IPS DF 6.9 (cell line): ENCODE results near the gene FAR1.
"Not testable (repeated sequence)": the region's sequence is repeated elsewhere in the genome, so short reads cannot be mapped to it uniquely, and the experiment has no call there.

Experiments used
- DNase-seq: peaks from one replicate; pipeline ENCODE4 v3.0.0-alpha.2; 2013; ENCODE audit warnings: low read depth, low spot score
- H3K27ac ChIP-seq: one replicate; pipeline ENCODE4 v1.5.1; 2013; ENCODE audit warnings: low read length, control low read depth
- H3K27me3 ChIP-seq: 2 replicates; pipeline ENCODE4 v1.6.1; 2013; ENCODE audit warnings: mild to moderate bottlenecking, low read length; ENCODE audit not compliant: control insufficient read depth, insufficient read depth
- H3K36me3 ChIP-seq: 2 replicates; pipeline ENCODE4 v1.6.1; 2013; ENCODE audit warnings: low read length; ENCODE audit not compliant: control insufficient read depth, insufficient read depth
- H3K4me1 ChIP-seq: 2 replicates; pipeline ENCODE4 v1.6.1; 2013; ENCODE audit warnings: low read length; ENCODE audit not compliant: control insufficient read depth, insufficient read depth
- H3K4me3 ChIP-seq: 2 replicates; pipeline ENCODE4 v1.5.1; 2013; ENCODE audit warnings: mild to moderate bottlenecking, low read length
- H3K9me3 ChIP-seq: 2 replicates; pipeline ENCODE4 v1.6.1; 2013; ENCODE audit warnings: low read length, inconsistent platforms; ENCODE audit not compliant: control insufficient read depth, insufficient read depth
- WGBS: extraction: QIAGEN DNeasy Blood & Tissue Kit; methylation state at CpG from one replicate; pipeline ENCODE4 v1.1.7; 2013; ENCODE audit warnings: mixed read lengths, missing lambda C conversion rate; ENCODE audit not compliant: insufficient read length, insufficient coverage; 5-methylcytosine and 5-hydroxymethylcytosine counted together

Gene FAR1

GRCh38 chr11:13668102-13668956 is at the start of gene FAR1:
Gene FAR1 (plus strand): TSS chr11:13668668. CDS start chr11:13694766, 26,098 bp downstream.
- WGBS, result no CpG with 5 or more reads among the region's 104 CpGs
- peak; percentile 89 for DNase-seq
- Histone ChIP-seq H3K9me3 (no peaks in the 10 kb centered on the region), H3K27ac (no peak within 1 kb of the TSS), H3K36me3 (no peaks in the 10 kb centered on the region), H3K4me3 (peak within 1 kb of the TSS; percentile 92; the same call in 1 of the 2 replicates), H3K4me1 (no peaks in the 10 kb centered on the region), H3K27me3 (no peaks in the 10 kb centered on the region)

- H3K27me3 ChIP-seq, result no peaks in the 10 kb centered on the region
- H3K4me1 ChIP-seq, result no peaks in the 10 kb centered on the region
- no peak overlapping the region for H3K27ac ChIP-seq
- H3K4me3 ChIP-seq, result no peak overlapping the region
- DNase-seq, result no peak
- no peaks in the 10 kb centered on the region for H3K9me3 ChIP-seq
- no CpG with 5 or more reads among the region's 2 CpGs for WGBS
- no peaks in the 10 kb centered on the region for H3K36me3 ChIP-seq
These were observed 48.4 kb upstream of the FAR1 start for GRCh38 chr11:13620063-13620462.

- not testable (repeated sequence) for H3K4me3 ChIP-seq, H3K9me3 ChIP-seq, H3K27me3 ChIP-seq, H3K4me1 ChIP-seq, H3K36me3 ChIP-seq, H3K27ac ChIP-seq, DNase-seq
- WGBS, result no CpG with 5 or more reads among the region's 3 CpGs
These were observed 41.6 kb upstream of the FAR1 start for GRCh38 chr11:13626818-13627217.

GRCh38 chr11:13628634-13629033 is 39.8 kb upstream of the FAR1 start:
- not testable (repeated sequence) for H3K27ac ChIP-seq, H3K4me3 ChIP-seq, H3K27me3 ChIP-seq, H3K9me3 ChIP-seq, H3K4me1 ChIP-seq, H3K36me3 ChIP-seq, DNase-seq
- no CpG with 5 or more reads among the region's 8 CpGs for WGBS

GRCh38 chr11:13629779-13630178 is 38.7 kb upstream of the FAR1 start:
- no peak overlapping the region for H3K27ac ChIP-seq
- H3K4me1 ChIP-seq, result no peaks in the 10 kb centered on the region
- H3K9me3 ChIP-seq, result no peaks in the 10 kb centered on the region
- no peaks in the 10 kb centered on the region for H3K27me3 ChIP-seq
- H3K36me3 ChIP-seq, result no peaks in the 10 kb centered on the region
- H3K4me3 ChIP-seq, result no peak overlapping the region
- WGBS, result no CpG with 5 or more reads among the region's 1 CpG
- no peak for DNase-seq

GRCh38 chr11:13635290-13635689 is 33.2 kb upstream of the FAR1 start:
- Histone ChIP-seq H3K9me3 (no peaks in the 10 kb centered on the region), H3K27ac (no peak overlapping the region), H3K4me3 (no peak overlapping the region), H3K4me1 (no peaks in the 10 kb centered on the region), H3K36me3 (no peaks in the 10 kb centered on the region), H3K27me3 (no peaks in the 10 kb centered on the region)
- WGBS, result no CpG with 5 or more reads among the region's 5 CpGs
- no peak for DNase-seq

- no peak for DNase-seq
- Histone ChIP-seq H3K4me1 (no peaks in the 10 kb centered on the region), H3K27ac (no peak overlapping the region), H3K36me3 (no peaks in the 10 kb centered on the region), H3K4me3 (no peak overlapping the region), H3K9me3 (no peaks in the 10 kb centered on the region), H3K27me3 (no peaks in the 10 kb centered on the region)
These were observed 32.7 kb upstream of the FAR1 start for GRCh38 chr11:13635804-13636203.

- H3K9me3 ChIP-seq, result no peaks in the 10 kb centered on the region
- H3K36me3 ChIP-seq, result no peaks in the 10 kb centered on the region
- WGBS, result no CpG with 5 or more reads among the region's 4 CpGs
- H3K4me1 ChIP-seq, result no peaks in the 10 kb centered on the region
- no peak for DNase-seq
- H3K27ac ChIP-seq, result no peak overlapping the region
- H3K27me3 ChIP-seq, result no peaks in the 10 kb centered on the region
- H3K4me3 ChIP-seq, result no peak overlapping the region
These were observed 31.1 kb upstream of the FAR1 start for GRCh38 chr11:13637125-13638069.

GRCh38 chr11:13638422-13638821 is 30.0 kb upstream of the FAR1 start:
- Histone ChIP-seq H3K27me3 (no peaks in the 10 kb centered on the region), H3K9me3 (no peaks in the 10 kb centered on the region), H3K4me3 (no peak overlapping the region), H3K36me3 (no peaks in the 10 kb centered on the region), H3K4me1 (no peaks in the 10 kb centered on the region), H3K27ac (no peak overlapping the region)
- DNase-seq, result no peak

GRCh38 chr11:13644997-13645687 is 23.3 kb upstream of the FAR1 start:
- H3K27ac ChIP-seq, result no peak overlapping the region
- no peaks in the 10 kb centered on the region for H3K9me3 ChIP-seq
- WGBS, result no CpG with 5 or more reads among the region's 7 CpGs
- H3K27me3 ChIP-seq, result 0 out of 2 replicates have a peak, but pooled peaks cover 1% of the 10 kb centered on the region
- DNase-seq, result no peak
- no peak overlapping the region for H3K4me3 ChIP-seq
- no peaks in the 10 kb centered on the region for H3K36me3 ChIP-seq
- H3K4me1 ChIP-seq, result no peaks in the 10 kb centered on the region
